GM03348 (cell line): ENCODE measurements around the gene TIMD4.

Experiments used
- DNase-seq: peaks from one replicate; pipeline ENCODE4 v3.0.0; 2012; ENCODE audit warnings: low spot score

The TIMD4 gene

DNA sequence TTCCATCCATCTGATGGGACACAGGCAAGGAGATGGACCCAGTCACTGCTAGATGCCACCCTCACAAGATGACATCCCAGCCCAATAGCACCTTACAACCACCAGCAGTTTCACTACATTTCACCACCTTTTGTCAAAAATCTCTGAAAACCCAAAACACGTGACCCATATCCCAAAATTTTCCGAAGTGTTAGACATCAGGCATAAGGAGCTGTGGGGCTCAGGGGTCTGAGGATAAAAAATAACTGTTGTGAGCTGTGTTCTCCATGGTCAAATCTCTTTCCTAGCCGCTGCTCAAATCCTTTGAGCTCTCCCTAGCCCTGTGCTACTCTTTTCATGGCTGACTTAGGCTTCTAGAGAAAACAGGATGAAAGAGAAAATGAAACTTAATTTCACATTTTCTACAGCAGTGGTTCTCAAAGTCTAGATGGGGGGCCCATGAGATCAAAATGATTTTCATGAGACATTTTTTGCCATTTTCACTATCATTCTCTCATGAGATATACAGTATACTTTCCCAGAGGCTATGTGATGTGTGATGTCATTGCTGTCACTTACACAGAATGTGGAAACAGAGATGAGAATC, 40.7 kb downstream of the TIMD4 start:
- no peak for DNase-seq

DNA sequence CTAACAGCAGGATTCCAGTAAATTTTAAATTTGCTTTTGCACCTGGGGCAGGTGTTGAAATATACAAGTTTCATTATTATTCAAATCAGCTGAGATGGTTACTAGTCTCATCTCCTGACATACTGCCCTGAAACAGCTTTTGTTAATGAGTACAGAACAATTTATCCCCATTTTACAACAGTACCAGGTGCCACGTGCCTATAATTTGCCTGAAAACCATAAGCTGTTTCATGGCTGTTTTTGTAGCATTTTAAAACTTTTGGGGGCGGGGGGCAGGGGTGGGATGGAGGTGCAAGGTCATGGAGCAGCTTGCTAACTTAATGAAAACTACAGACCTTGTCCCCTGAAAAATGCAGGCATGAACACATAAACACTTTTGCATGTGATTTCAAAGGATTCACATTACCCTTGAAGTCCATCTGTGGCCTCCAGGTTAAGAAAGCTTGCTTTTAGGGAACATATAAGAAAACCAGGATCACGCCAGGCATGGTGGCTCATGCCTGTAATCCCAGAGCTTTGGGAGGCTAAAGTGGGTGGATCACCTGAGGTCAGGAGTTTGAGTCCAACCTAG, 42.1 kb downstream of the TIMD4 start:
- no peak for DNase-seq

DNA sequence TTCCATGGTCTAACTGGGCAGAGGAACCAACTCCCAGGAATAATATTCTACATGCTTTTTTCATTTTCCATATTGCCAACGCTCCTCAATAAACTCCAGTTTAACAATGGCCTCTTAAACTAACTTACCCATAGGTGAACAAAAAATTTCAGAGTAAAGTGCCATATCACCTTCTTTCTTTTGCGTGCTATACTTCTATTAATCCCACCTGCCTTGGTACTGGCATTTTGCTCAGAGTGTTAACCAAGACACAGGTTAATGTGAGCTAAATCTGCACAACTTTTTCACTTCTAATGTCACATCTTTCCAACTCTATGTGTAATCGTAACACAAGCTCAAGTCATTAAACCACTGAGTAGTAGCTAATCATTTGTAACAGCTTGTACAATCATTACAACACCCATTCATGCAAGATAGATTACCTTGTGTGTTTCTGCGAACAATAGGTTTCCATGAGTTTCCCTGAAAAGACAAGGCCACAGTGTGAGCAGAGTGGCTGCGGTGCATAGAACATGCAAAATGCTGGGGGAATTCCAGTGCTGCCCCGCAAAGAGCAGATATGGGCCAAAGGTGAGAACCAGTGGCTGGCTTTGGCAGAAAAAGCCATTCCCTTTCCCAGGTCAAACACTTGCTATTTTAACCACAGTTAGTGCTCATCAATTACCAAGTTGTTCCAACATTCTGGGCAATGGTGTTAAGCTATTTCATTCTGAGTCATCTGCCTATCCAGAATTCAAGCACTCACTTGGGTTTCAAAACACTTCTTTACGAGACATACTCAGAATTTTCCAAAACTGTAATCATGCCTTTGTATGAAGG, 42.8 kb downstream of the TIMD4 start:
- no peak for DNase-seq

DNA sequence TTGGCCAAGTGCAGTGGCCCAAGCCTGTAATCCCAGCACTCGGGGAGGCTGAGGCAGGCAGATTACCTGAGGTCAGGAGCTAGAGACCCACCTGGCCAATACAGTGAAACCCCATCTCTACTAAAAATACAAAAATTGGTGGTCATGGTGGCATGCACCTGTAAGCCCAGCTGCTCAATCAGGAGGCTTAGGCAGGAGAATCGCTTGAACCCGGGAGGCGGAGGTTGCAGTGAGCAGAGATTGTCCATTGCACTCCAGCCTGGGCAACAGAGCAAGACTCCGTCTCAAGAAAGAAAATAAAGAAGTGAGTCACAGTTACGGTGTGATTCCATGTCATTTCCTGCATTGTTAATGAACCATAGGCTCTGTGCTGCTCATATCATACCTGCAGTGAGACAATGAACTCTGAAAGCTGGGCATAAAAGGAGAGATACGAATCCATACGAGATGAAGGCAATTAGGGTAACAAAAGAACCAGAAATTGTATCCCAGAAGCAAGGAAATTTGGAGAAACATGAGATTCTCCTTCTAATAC, 44.6 kb downstream of the TIMD4 start:
- no peak for DNase-seq

- DNase-seq, result no peak
Observed at GRCh38 chr5:156914371-156914737, 48.7 kb downstream of the TIMD4 start.

- DNase-seq, result no peak
Observed at GRCh38 chr5:156913719-156914370, 49.2 kb downstream of the TIMD4 start.

DNA sequence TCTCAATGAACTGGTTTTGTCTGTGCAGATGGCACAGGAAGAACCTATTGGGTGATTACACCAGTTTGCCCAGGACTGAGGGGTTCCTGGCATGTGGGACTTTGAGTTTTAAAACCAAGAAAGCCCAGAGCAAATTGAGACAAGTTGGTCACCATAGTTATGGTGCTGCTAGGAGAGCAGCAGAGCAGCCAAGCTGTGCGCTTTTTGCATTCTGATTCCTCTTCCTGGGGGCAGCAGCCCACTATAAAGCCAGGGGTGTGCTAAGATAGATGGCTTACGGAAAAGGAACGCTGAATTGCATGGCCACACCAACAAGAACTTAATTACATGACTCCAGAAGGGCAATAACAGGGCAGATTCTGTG, 49.7 kb downstream of the TIMD4 start:
- no peak for DNase-seq

DNA sequence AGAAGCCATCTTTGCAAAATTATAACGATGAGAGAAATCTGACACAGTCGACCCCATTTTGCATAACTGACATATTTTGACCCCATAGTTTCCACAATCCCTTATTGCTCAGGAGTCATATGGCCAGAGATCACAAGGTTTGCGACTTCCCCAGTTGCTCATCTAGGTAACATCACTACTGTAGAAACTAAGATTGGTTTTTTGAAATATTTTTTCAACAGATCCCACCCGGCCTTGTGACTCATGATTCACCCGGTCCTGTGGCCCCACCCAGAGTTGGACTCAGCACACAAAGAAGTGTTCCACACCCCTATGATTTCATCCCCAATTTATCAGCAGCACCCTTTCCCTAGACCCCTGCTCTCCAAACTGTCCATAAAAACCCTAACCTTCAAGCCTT, 50.2 kb downstream of the TIMD4 start:
- no peak for DNase-seq

- DNase-seq, result no peak
Observed at GRCh38 chr5:156909180-156909579, 53.8 kb downstream of the TIMD4 start.

GRCh38 chr5:156907667-156908066, 55.4 kb downstream of the TIMD4 start:
- no peak for DNase-seq

- no peak for DNase-seq
Observed at GRCh38 chr5:156906807-156907206, 56.2 kb downstream of the TIMD4 start.

- no peak for DNase-seq
Observed at GRCh38 chr5:156896546-156896945, 66.5 kb downstream of the TIMD4 start.

- DNase-seq, result no peak
Observed at GRCh38 chr5:156893517-156893916, 69.5 kb downstream of the TIMD4 start.

DNA sequence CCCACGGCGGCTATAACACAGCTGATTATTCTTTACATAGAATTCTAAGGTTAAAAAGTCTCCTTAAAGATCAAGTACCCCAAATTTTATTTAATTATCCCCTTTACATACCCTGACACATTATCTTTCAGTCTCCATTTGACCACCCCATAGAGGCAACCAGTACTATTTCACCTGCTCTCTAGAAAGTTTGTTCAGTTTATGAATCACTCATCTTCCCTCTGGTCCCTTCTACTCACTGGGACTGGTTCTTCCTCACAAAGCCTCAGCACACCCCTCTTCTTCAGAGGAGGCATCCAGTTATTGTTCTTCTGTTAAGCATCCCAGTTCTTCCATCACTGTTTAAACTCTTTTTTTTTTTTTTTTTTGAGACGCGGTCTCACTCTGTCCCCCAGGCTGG, 70.2 kb downstream of the TIMD4 start:
- no peak for DNase-seq

GRCh38 chr5:156892223-156892622, 70.8 kb downstream of the TIMD4 start:
- no peak for DNase-seq

GRCh38 chr5:156888520-156888919, 74.5 kb downstream of the TIMD4 start:
- DNase-seq, result no peak

DNA sequence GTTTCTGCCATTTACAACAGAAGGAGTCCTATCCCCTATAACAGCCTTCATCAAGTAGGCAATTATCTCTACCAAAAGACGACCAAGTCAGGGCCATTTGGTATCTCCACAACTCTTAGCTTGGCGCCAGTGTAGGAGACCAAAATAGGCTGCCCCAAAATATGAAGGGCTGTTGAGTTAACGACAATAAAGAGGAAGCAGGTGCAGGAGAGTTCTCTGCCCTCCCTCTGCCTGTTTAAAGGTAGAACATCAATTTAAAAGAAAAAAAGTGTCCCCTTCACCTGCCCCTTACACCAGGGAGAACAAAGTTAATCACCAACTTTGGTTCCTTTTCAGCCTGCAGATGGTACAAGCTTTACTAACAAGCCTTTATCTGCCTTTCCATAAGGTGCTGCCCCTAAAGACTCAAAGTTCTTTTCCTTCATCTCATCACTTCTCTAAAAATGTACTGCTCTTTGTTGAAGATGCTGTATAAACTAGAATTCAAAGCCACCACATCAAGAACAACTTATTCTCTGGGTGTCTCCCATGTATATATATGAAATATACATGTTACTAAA, 79.6 kb downstream of the TIMD4 start:
- DNase-seq, result no peak

DNA sequence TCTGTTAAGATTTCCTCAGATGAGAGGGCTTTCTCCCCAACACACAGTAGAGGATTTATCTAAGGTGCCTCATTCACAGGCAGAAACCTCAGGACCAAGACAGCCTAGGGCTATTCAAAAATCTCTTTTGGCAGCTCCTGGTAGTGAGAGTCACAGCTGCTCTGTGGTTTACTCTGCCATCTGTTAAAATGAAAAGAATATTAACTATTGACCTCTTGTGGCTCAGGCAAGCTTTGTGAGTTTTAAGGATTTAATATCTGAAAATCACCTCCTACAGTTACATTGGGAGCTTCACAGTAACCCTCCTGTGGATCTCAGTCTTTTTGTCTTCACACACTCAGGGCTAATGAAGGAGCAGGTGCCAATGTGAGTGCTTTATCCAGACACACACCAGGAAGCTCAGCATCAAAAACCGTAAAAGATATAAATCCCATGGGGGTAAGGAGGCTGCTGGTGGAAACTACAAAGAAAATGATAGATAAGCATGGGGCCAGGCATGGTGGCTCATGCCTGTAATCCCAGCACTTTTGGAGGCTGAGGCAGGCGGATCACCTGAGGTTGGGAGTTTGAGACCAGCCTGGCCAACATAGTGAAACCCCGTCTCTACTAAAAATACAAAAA, 83.3 kb downstream of the TIMD4 start:
- DNase-seq, result no peak

DNA sequence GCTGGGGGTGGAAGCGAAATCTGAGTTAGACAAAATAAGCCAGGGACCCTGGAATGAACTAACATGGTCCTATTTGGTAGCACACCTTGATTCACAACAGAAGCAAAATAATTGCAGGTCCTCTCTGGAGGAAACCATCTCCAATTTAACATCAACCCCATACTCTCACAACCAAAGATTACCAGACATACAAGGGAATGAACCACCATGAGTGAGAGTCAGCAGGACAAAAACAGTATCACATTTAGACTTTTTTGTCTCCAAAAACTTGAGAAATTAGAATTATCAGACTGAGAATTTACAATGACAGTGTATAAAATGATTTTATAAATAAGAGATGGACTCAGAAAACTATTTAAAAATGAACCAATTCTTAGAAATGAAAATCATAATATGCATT, 91.8 kb downstream of the TIMD4 start:
- DNase-seq, result no peak

DNA sequence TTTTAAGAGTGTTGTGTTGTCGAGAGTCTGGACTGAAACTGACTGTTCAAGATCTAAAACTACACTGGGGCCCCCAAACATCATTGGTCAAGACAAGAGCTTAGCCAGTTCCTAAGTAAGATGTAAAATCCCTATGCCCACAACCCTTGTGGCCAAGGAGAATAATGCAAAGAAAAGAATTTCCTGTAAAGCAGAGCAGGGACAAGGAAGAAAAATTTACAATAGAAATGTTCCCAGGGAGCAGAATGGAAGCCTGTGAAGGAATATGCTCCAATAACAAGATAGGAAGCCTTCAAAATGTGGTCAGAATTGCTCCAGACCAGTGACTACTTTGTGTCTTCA, 92.6 kb downstream of the TIMD4 start:
- DNase-seq, result no peak
